BJ (cell line): ENCODE results near the gene CXXC1. TPM values are rescaled to one million over a fixed set of nuclear protein-coding genes. Genes with fewer than 3 reads are reported as not detected.
"Not testable (repeated sequence)": the region's sequence is repeated elsewhere in the genome, so short reads cannot be mapped to it uniquely, and the experiment has no call there.

ENCODE experiments used
- CTCF ChIA-PET: fragments of 350-600 bp; formaldehyde crosslinking; extraction: SDS; loops from one replicate; lab custom pipeline; 2021; ENCODE audit warnings: antibody characterized with exemption, inconsistent platforms; lab: Yijun Ruan, JAX
- POLR2A ChIA-PET: fragments of 300-600 bp; sonication (Branson Sonifier 250); formaldehyde crosslinking; extraction: SDS; loops from one replicate; lab custom pipeline; 2021; ENCODE audit warnings: antibody characterized with exemption; lab: Charles Lee
- DNase-seq: peaks from one replicate; pipeline ENCODE4 v3.0.0-alpha.2; 2011; ENCODE audit warnings: low read depth
- H3K27me3 ChIP-seq: 2 replicates; pipeline ENCODE4 v1.6.0; 2011; ENCODE audit warnings: low read length; ENCODE audit not compliant: control insufficient read depth, insufficient read depth
- H3K36me3 ChIP-seq: 2 replicates; pipeline ENCODE4 v1.5.1; 2011; ENCODE audit warnings: low read length; ENCODE audit not compliant: control insufficient read depth, insufficient read depth
- H3K4me3 ChIP-seq: 2 replicates; pipeline ENCODE4 v1.5.1; 2011; ENCODE audit warnings: low read depth, mild to moderate bottlenecking, control low read depth, low read length
- CTCF ChIP-seq: IDR thresholded peaks from 2 replicates; pipeline ENCODE4 v1.5.1; 2011; ENCODE audit warnings: low read depth, mild to moderate bottlenecking, control low read depth, inconsistent platforms, low read length, moderate library complexity; ENCODE audit not compliant: insufficient read depth
- polyA plus RNA-seq: library from polyadenylated mRNA; depleted of rRNA; stranded (reverse); fragments of >200 nt; gene quantifications from 2 replicates; pipeline ENCODE4 v1.2.3, GENCODE V29; 2011

Gene CXXC1
- polyA plus RNA-seq, 1 experiment = 51.2 TPM

GRCh38 chr18:50266248-50266704 lies 21.2 kb downstream of the CXXC1 start, which contains the start of gene CFAP53:
TSS of gene CFAP53 (minus strand) at chr18:50266495. CDS start at chr18:50266404, 91 bp downstream.
- H3K4me3 ChIP-seq = peak within 1 kb of the TSS; percentile 84
- H3K36me3 ChIP-seq = peaks cover 15% of the 10 kb centered on the region
- H3K27me3 ChIP-seq = no peaks in the 10 kb centered on the region
- POLR2A ChIA-PET = no interaction called here
- peak; percentile 50 for DNase-seq
- CTCF ChIA-PET = interaction anchor here (0.6 to 1.7 kb wide), 3 partner anchors 13 to 91 kb away, joined by 3 to 4 read pairs (median 4); no protein-coding TSS in a partner anchor
- TF ChIP-seq CTCF = no peak

GRCh38 chr18:50262977-50263376 lies 24.5 kb downstream of the CXXC1 start:
- no peaks in the 10 kb centered on the region for H3K36me3 ChIP-seq
- H3K4me3 ChIP-seq = no peak overlapping the region
- ChIA-PET POLR2A (no interaction called here), CTCF (no interaction called here)
- H3K27me3 ChIP-seq = no peaks in the 10 kb centered on the region
- no peak for DNase-seq
- no peak for TF ChIP-seq CTCF

- Histone ChIP-seq H3K36me3 (no peaks in the 10 kb centered on the region), H3K27me3 (no peaks in the 10 kb centered on the region), H3K4me3 (no peak overlapping the region)
- TF ChIP-seq CTCF = no peak
- DNase-seq = no peak
- ChIA-PET POLR2A (no interaction called here), CTCF (no interaction called here)
These were observed 36.6 kb downstream of the CXXC1 start for GRCh38 chr18:50250935-50251334.

GRCh38 chr18:50249576-50249975 lies 37.9 kb downstream of the CXXC1 start:
- ChIA-PET POLR2A (no interaction called here), CTCF (no interaction called here)
- TF ChIP-seq CTCF = no peak
- Histone ChIP-seq H3K4me3 (no peak overlapping the region), H3K27me3 (no peaks in the 10 kb centered on the region), H3K36me3 (no peaks in the 10 kb centered on the region)
- no peak for DNase-seq

- ChIA-PET POLR2A (no interaction called here), CTCF (no interaction called here)
- no peak for TF ChIP-seq CTCF
- no peak for DNase-seq
- no peaks in the 10 kb centered on the region for H3K27me3 ChIP-seq
- H3K4me3 ChIP-seq = no peak overlapping the region
- no peaks in the 10 kb centered on the region for H3K36me3 ChIP-seq
These were observed 39.9 kb downstream of the CXXC1 start for GRCh38 chr18:50247561-50247960.

- CTCF ChIA-PET = interaction anchor here (1.0 kb wide), 1 partner anchor 9 kb away, joined by 3 read pairs; no protein-coding TSS in a partner anchor
- POLR2A ChIA-PET, H3K27me3 ChIP-seq, H3K36me3 ChIP-seq, H3K4me3 ChIP-seq, DNase-seq: not testable (repeated sequence)
These were observed 45.7 kb downstream of the CXXC1 start for GRCh38 chr18:50241768-50242167.
